ENCODE results near the gene TAPT1. TPM values are rescaled to one million over a fixed set of nuclear protein-coding genes. Genes with fewer than 3 reads are reported as not detected.
A peak's percentile ranks its signal among the peaks of the same experiment; 100 is the strongest.

Gene TAPT1
- total RNA-seq, 1 experiment from 2014 or later = 11.1 TPM

DNA sequence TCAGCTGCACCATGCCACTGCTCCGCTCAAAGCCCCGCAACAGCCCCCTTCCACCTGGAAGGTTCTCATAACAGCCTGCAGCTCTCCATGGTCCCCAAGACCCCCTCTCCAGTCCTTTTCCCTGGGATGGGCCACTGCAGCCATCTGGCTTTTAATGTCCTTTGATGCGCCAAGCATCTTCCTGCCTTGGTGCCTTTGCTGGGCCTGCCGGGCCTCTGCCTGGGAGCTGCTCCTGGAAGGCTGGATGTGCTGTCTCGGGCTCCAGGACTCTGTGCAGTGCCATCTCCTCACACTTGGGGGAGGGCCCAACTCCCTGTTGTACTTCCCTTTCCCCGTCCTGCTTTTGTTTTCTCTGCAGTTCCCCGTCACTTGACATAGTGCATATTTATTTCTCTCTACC, 60.3 kb downstream of the TAPT1 start:
- no peak overlapping the region for H2BK12ac ChIP-seq (ENCODE audit: insufficient read length, low read depth, low read length)

More for the DNA sequence above, 60.3 kb downstream of the TAPT1 start:
- no peak overlapping the region for H3K4me3 Mint-ChIP-seq
- no peak overlapping the region for H2BK5ac ChIP-seq (ENCODE audit: insufficient read length, low read length)
- DNase-seq = no peak
- H3T11ph ChIP-seq (ENCODE audit: low read length) = no peak overlapping the region
- H2BK20ac ChIP-seq (ENCODE audit: low read depth, low read length, poor library complexity, severe bottlenecking) = no peak overlapping the region
- H2AK5ac ChIP-seq (ENCODE audit: insufficient read length, low read length) = no peak overlapping the region
- H3K18ac ChIP-seq (ENCODE audit: insufficient read length, low read depth, low read length) = no peak overlapping the region
- H3K23me2 ChIP-seq (ENCODE audit: insufficient read length, low read depth, low read length, poor library complexity, severe bottlenecking) = no peaks in the 10 kb centered on the region
- H3K79me1 ChIP-seq (ENCODE audit: insufficient read depth, low read depth, low read length, poor library complexity, severe bottlenecking) = no peaks in the 10 kb centered on the region
- H3K27ac ChIP-seq (ENCODE audit: insufficient read length, low read depth, low read length) = no peak overlapping the region
- H3K27me3 Mint-ChIP-seq (ENCODE audit: low read depth) = no peaks in the 10 kb centered on the region
- H3K9me3 Mint-ChIP-seq = no peaks in the 10 kb centered on the region
- H2BK15ac ChIP-seq (ENCODE audit: low read depth, low read length) = no peak overlapping the region
- H2AFZ ChIP-seq (ENCODE audit: low read length) = no peak overlapping the region
- no peak overlapping the region for H4K91ac ChIP-seq (ENCODE audit: insufficient read length, low read depth, low read length)
- peak overlapping the region in 2 of 3 experiments; percentile 41 to 46; a peak in 3 of 7 replicates for H3K27ac Mint-ChIP-seq
- H3K79me2 ChIP-seq (ENCODE audit: insufficient read depth, low read length) = no peaks in the 10 kb centered on the region
- H3K4me2 ChIP-seq (ENCODE audit: insufficient read depth, insufficient read length, low read length) = no peak overlapping the region
- H3K4me1 ChIP-seq (ENCODE audit: insufficient read depth, low read length) = no peaks in the 10 kb centered on the region
- no peak overlapping the region for H3K14ac ChIP-seq (ENCODE audit: insufficient read depth, low read length)
- H3K4ac ChIP-seq (ENCODE audit: low read depth, low read length) = no peak overlapping the region
- H4K5ac ChIP-seq (ENCODE audit: insufficient read length, low read depth, low read length) = no peak overlapping the region
- peaks cover 11 to 39% (median 37%) of the 10 kb centered on the region in 3 experiments for H3K36me3 Mint-ChIP-seq (ENCODE audit: insufficient read depth in 1 of 3, low read depth in 3 of 3)
- TF ChIP-seq, protein P1, sequence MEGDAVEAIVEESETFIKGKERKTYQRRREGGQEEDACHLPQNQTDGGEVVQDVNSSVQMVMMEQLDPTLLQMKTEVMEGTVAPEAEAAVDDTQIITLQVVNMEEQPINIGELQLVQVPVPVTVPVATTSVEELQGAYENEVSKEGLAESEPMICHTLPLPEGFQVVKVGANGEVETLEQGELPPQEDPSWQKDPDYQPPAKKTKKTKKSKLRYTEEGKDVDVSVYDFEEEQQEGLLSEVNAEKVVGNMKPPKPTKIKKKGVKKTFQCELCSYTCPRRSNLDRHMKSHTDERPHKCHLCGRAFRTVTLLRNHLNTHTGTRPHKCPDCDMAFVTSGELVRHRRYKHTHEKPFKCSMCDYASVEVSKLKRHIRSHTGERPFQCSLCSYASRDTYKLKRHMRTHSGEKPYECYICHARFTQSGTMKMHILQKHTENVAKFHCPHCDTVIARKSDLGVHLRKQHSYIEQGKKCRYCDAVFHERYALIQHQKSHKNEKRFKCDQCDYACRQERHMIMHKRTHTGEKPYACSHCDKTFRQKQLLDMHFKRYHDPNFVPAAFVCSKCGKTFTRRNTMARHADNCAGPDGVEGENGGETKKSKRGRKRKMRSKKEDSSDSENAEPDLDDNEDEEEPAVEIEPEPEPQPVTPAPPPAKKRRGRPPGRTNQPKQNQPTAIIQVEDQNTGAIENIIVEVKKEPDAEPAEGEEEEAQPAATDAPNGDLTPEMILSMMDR (conservative IDR thresholded peaks at IDR 0.05) = no peak
- no CpG with 5 or more reads among the region's 7 CpGs for WGBS (ENCODE audit: extremely low coverage, insufficient read length, low lambda C conversion rate)
- no peak overlapping the region for H3K9ac ChIP-seq (ENCODE audit: extremely low read depth, insufficient read length, low read length)
- no peaks in the 10 kb centered on the region for H3K27me3 ChIP-seq (ENCODE audit: insufficient read depth, low read length)
- no peak overlapping the region for H2BK120ac ChIP-seq (ENCODE audit: low read depth, low read length, poor library complexity, severe bottlenecking)
- H4K20me1 ChIP-seq (ENCODE audit: control insufficient read depth, insufficient read depth, insufficient read length) = no peaks in the 10 kb centered on the region
- no peak overlapping the region for H3K56ac ChIP-seq (ENCODE audit: insufficient read length, low read depth, low read length)
- H3K9me3 ChIP-seq (ENCODE audit: control insufficient read depth, low read depth, low read length) = no peaks in the 10 kb centered on the region
- H3K23ac ChIP-seq (ENCODE audit: insufficient read length, low read depth, low read length) = no peak overlapping the region
- H4K8ac ChIP-seq (replicated peaks; ENCODE audit: insufficient read length, low read depth, low read length) = no peak overlapping the region
- peaks cover 13 to 15% of the 10 kb centered on the region in 2 experiments for H3K4me1 Mint-ChIP-seq
